Posterior cingulate gyrus (tissue), 11 donors: Measurements from ENCODE around the gene TMEM63B.
"Not testable (repeated sequence)": the region's sequence is repeated elsewhere in the genome, so short reads cannot be mapped to it uniquely, and the experiment has no call there.

ENCODE experiments used
- DNase-seq, 10 donors: peaks; one replicate each; pipeline versions ENCODE4 v3.0.0 to v3.0.0-alpha.2; 2020 to 2021; ENCODE audit warnings: mixed read lengths in 3 of 10
- intact Hi-C: fragments of 100-400 bp; cut with DNase I; formaldehyde crosslinking; loops from one replicate; pipeline ENCODE4 v1.15.1; 2023

Gene TMEM63B

GRCh38 chr6:44162876-44163625 is 35.7 kb downstream of the TMEM63B start:
- DNase-seq: no peak
- intact Hi-C loops: no loop called here

GRCh38 chr6:44166116-44166515 is 38.8 kb downstream of the TMEM63B start:
- intact Hi-C loops: no loop called here
- DNase-seq: peak in 3 of 10 donors; percentile 21 to 60 (median 39)

- peak in 1 of 10 donors; percentile 76 for DNase-seq
Measured at GRCh38 chr6:44166591-44167184, 39.3 kb downstream of the TMEM63B start.

GRCh38 chr6:44167567-44167966 is 40.2 kb downstream of the TMEM63B start:
- intact Hi-C loops: no loop called here
- DNase-seq: no peak

More at GRCh38 chr6:44166591-44167184, 39.3 kb downstream of the TMEM63B start:
- intact Hi-C loops: no loop called here

GRCh38 chr6:44169154-44169553 is 41.8 kb downstream of the TMEM63B start:
- DNase-seq: peak in 1 of 10 donors; percentile 49
- intact Hi-C loops: no loop called here

GRCh38 chr6:44169886-44170570 is 42.7 kb downstream of the TMEM63B start:
- intact Hi-C loops: no loop called here
- peak in 1 of 10 donors; percentile 14 for DNase-seq

GRCh38 chr6:44171899-44172546 is 44.7 kb downstream of the TMEM63B start:
- intact Hi-C loops: loop anchor here (1.0 kb wide), 3 partner anchors 62 to 166 kb away; no protein-coding TSS in a partner anchor
- no peak for DNase-seq

GRCh38 chr6:44172731-44173500 is 45.6 kb downstream of the TMEM63B start:
- intact Hi-C loops: loop anchor here (1.0 kb wide), 3 partner anchors 61 to 165 kb away; no protein-coding TSS in a partner anchor
- peak; percentile 65 to 97 (median 85) for DNase-seq

GRCh38 chr6:44176130-44176761 is 48.9 kb downstream of the TMEM63B start:
- intact Hi-C loops: no loop called here

GRCh38 chr6:44176762-44177509 is 49.6 kb downstream of the TMEM63B start:
- peak in 2 of 10 donors; percentile 58 to 63 for DNase-seq
- intact Hi-C loops: no loop called here

More at GRCh38 chr6:44176130-44176761, 48.9 kb downstream of the TMEM63B start:
- peak in 2 of 10 donors; percentile 36 to 62 for DNase-seq

GRCh38 chr6:44177691-44178423 is 50.5 kb downstream of the TMEM63B start:
- peak in 1 of 10 donors; percentile 71 for DNase-seq
- intact Hi-C loops: no loop called here

GRCh38 chr6:44178424-44179071 is 51.2 kb downstream of the TMEM63B start:
- peak in 1 of 10 donors; percentile 52 for DNase-seq
- intact Hi-C loops: no loop called here

GRCh38 chr6:44179072-44179536 is 51.8 kb downstream of the TMEM63B start:
- intact Hi-C loops: no loop called here
- DNase-seq: peak in 1 of 10 donors; percentile 66

GRCh38 chr6:44179648-44180047 is 52.3 kb downstream of the TMEM63B start:
- intact Hi-C loops: no loop called here
- peak in 2 of 10 donors; percentile 37 to 47 for DNase-seq

- intact Hi-C loops: no loop called here
- peak in 2 of 10 donors; percentile 40 to 58 for DNase-seq
Measured at GRCh38 chr6:44180406-44180805, 53.1 kb downstream of the TMEM63B start.

GRCh38 chr6:44180886-44181285 is 53.5 kb downstream of the TMEM63B start:
- intact Hi-C loops: no loop called here
- peak in 1 of 10 donors; percentile 59 for DNase-seq

GRCh38 chr6:44181784-44182183 is 54.4 kb downstream of the TMEM63B start:
- DNase-seq, intact Hi-C loops: not testable (repeated sequence)
